OCI-LY7 (cell line): ENCODE results near the gene AIFM2. TPM values are rescaled to one million over a fixed set of nuclear protein-coding genes. Genes with fewer than 3 reads are reported as not detected.

Experiments used
- BruUV-seq: library from RNA; stranded (reverse); fragments of 400-500 nt; replicated peaks from 2 replicates; lab custom pipeline; 2021; lab: Mats Ljungman, UMichigan
- CTCF ChIA-PET: fragments of 300-600 bp; sonication (Branson Sonifier 250); formaldehyde crosslinking; loops from one replicate; lab custom pipeline; 2022; ENCODE audit warnings: antibody characterized with exemption; ENCODE audit not compliant: unreplicated experiment; lab: Charles Lee
- POLR2A ChIA-PET: fragments of 300-600 bp; sonication (Branson Sonifier 250); formaldehyde crosslinking; loops from one replicate; lab custom pipeline; 2022; ENCODE audit warnings: antibody characterized with exemption; lab: Charles Lee
- DNase-seq: peaks from one replicate; pipeline ENCODE4 v3.0.0-alpha.2; 2015; ENCODE audit warnings: low spot score
- H2AFZ ChIP-seq: fragments of 200-600 bp; sonication (generic), shearing (Covaris generic); 2 replicates; pipeline ENCODE4 v1.6.1; 2014; ENCODE audit warnings: mild to moderate bottlenecking, antibody characterized with exemption, low read length, moderate library complexity
- H3K27ac ChIP-seq: fragments of 200-600 bp; sonication (generic); 2 replicates; pipeline ENCODE4 v1.5.1; 2014; ENCODE audit warnings: mixed run types, low read depth, mild to moderate bottlenecking, moderate library complexity, low read length, inconsistent platforms; ENCODE audit not compliant: poor library complexity, severe bottlenecking
- H3K36me3 ChIP-seq: fragments of 200-600 bp; sonication (generic); 2 replicates; pipeline ENCODE4 v1.6.1; 2014; ENCODE audit warnings: mild to moderate bottlenecking, antibody characterized with exemption, low read length, moderate library complexity, mixed read lengths; ENCODE audit not compliant: insufficient read depth
- H3K4me1 ChIP-seq: fragments of 200-600 bp; sonication (generic); 2 replicates; pipeline ENCODE4 v1.5.1; 2014; ENCODE audit warnings: mild to moderate bottlenecking, low read length; ENCODE audit not compliant: insufficient read depth, poor library complexity, severe bottlenecking
- H3K4me2 ChIP-seq: fragments of 200-600 bp; sonication (generic); 2 replicates; pipeline ENCODE4 v1.6.1; 2014; ENCODE audit warnings: mild to moderate bottlenecking, low read length
- H3K4me3 ChIP-seq: fragments of 200-600 bp; sonication (generic); 2 replicates; pipeline ENCODE4 v1.5.1; 2014; ENCODE audit warnings: mild to moderate bottlenecking, low read depth, low read length; ENCODE audit not compliant: poor library complexity, severe bottlenecking
- H3K79me2 ChIP-seq: fragments of 200-600 bp; sonication (generic); 2 replicates; pipeline ENCODE4 v1.6.1; 2016; ENCODE audit warnings: low read depth, mild to moderate bottlenecking, low read length, moderate library complexity, mixed read lengths; ENCODE audit not compliant: insufficient read depth
- H3K9me2 ChIP-seq: fragments of 200-600 bp; sonication (generic); 2 replicates; pipeline ENCODE4 v1.6.1; 2016; ENCODE audit warnings: mild to moderate bottlenecking, low read length, mixed read lengths; ENCODE audit not compliant: insufficient read depth
- H3K9me3 ChIP-seq: fragments of 200-600 bp; sonication (generic); 2 replicates; pipeline ENCODE4 v1.6.1; 2014; ENCODE audit warnings: mild to moderate bottlenecking, mixed run types, low read length, mixed read lengths
- H4K20me1 ChIP-seq: fragments of 200-600 bp; sonication (generic); 2 replicates; pipeline ENCODE4 v1.6.1; 2014; ENCODE audit warnings: mild to moderate bottlenecking, antibody characterized with exemption, low read length, moderate library complexity, mixed read lengths; ENCODE audit not compliant: insufficient read depth
- CTCF ChIP-seq: fragments of 200-600 bp; sonication (generic); conservative IDR thresholded peaks from 2 replicates; pipeline ENCODE4 v1.5.1; 2014; ENCODE audit warnings: mild to moderate bottlenecking, antibody characterized with exemption, low read length, moderate library complexity, mixed read lengths
- EZH2phosphoT487 ChIP-seq: fragments of 200-600 bp; sonication (generic); IDR thresholded peaks from 2 replicates; pipeline ENCODE4 v1.6.1; 2018; ENCODE audit warnings: low read depth, borderline replicate concordance, mild to moderate bottlenecking, mixed run types, antibody characterized with exemption, low read length, moderate library complexity, mixed read lengths
- intact Hi-C: fragments of 100-400 bp; cut with micrococcal nuclease; formaldehyde crosslinking; loops from one replicate; pipeline ENCODE4 v1.10.0; 2022; ENCODE audit not compliant: unreplicated experiment
- total RNA-seq, 2 experiments: library from RNA; depleted of rRNA in 1 of 2; stranded (reverse); fragments of >200 nt in 1 of 2; shearing (Covaris generic) in 1 of 2; gene quantifications; 2 replicates each; pipeline ENCODE4 v1.2.3, GENCODE V29; 2014 to 2022

Gene AIFM2
- total RNA-seq, 2 experiments from 2014 or later, result 1.7 to 2.6 TPM

- POLR2A ChIA-PET, result interaction anchor here (0.6 kb wide), 1 partner anchor 126 kb away, joined by 5 read pairs; no protein-coding TSS in a partner anchor
- no peak overlapping the region for H3K4me3 ChIP-seq
- BruUV-seq, result no TSS peak
- no peak overlapping the region for H2AFZ ChIP-seq
- intact Hi-C loops, result no loop called here
- no peak overlapping the region for H3K4me2 ChIP-seq
- H3K9me2 ChIP-seq, result no peaks in the 10 kb centered on the region
- no peak for DNase-seq
- no peaks in the 10 kb centered on the region for H3K9me3 ChIP-seq
- TF ChIP-seq CTCF, result no peak
- no peak for TF ChIP-seq EZH2phosphoT487
- H3K36me3 ChIP-seq, result peaks cover 10% of the 10 kb centered on the region; the same call in 1 of the 2 replicates
- no peaks in the 10 kb centered on the region; the same call in 1 of the 2 replicates for H3K79me2 ChIP-seq
- no peak overlapping the region for H3K27ac ChIP-seq
- peaks cover under 1% of the 10 kb centered on the region for H3K4me1 ChIP-seq
- CTCF ChIA-PET, result no interaction called here
- H4K20me1 ChIP-seq, result no peaks in the 10 kb centered on the region
Observed at GRCh38 chr10:70139151-70139996, 6.7 kb upstream of the AIFM2 start.

DNA sequence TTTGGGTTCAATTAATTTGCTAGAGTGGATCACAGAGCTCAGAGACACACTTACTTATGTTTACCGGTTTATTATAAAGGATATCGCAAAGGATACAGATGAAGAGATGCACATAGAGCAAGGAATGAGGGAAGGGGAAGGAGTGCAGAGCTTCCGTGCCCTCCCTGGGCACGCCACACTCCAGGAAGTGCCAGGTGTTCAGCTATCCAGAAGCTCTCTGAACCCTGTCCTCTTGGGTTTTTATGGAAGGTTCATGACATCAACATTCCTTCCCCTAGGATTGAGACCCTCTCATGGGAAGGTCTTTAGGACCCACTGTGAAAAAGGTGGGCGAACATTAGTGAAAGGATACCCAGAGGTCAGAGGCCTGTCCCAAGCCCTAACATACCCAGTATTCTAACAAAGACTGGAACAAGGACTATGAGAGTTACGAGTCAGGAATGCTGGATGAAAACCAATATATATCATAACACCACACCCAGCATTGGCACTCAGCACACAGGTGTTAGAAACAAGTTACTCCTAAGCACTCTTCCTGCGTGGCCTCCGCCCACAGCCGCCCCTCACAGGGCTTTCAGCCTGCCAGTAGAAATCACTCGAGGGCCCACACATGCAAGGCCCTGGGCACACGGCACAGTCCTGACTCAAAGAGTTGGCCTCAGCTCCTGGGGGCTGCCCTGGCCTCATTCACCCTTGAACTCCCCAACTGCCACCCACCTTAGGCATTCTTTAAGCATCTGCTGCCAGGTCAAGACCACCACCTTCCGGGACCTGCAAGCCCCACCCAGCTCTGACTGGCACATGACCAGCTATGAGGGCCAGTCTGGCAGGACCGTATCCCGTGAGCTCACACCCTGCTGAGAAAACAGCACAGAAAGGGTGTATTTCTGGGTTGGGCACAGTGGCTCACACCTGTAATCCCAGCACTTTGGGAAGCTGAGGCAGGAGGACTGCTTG, 5.6 kb upstream of the AIFM2 start:
- H3K9me2 ChIP-seq, result no peaks in the 10 kb centered on the region
- POLR2A ChIA-PET, result interaction anchor here (0.6 kb wide), 1 partner anchor 127 kb away, joined by 5 read pairs; no protein-coding TSS in a partner anchor
- CTCF ChIA-PET, result no interaction called here

More for the DNA sequence above, 5.6 kb upstream of the AIFM2 start:
- DNase-seq, result no peak
- Histone ChIP-seq H3K27ac (no peak overlapping the region), H3K79me2 (no peaks in the 10 kb centered on the region), H4K20me1 (no peaks in the 10 kb centered on the region), H3K36me3 (peaks cover 10% of the 10 kb centered on the region; the same call in 1 of the 2 replicates), H3K4me2 (no peak overlapping the region), H3K9me3 (no peaks in the 10 kb centered on the region), H2AFZ (no peak overlapping the region), H3K4me1 (no peaks in the 10 kb centered on the region), H3K4me3 (no peak overlapping the region)
- TF ChIP-seq CTCF (no peak), EZH2phosphoT487 (no peak)
- intact Hi-C loops, result no loop called here
- BruUV-seq, result no TSS peak
